HG03558 (cell line): ENCODE measurements around the gene SLC2A10.

Experiments
- ATAC-seq: cut with Tn5 transposase; IDR thresholded peaks from one replicate; pipeline ENCODE4 v1.9.1; 2021; ENCODE audit warnings: moderate number of reproducible peaks; ENCODE audit not compliant: unreplicated experiment; ENCODE audit errors: extremely low read depth

Gene SLC2A10

GRCh38 chr20:46723039-46723438, 13.6 kb downstream of the SLC2A10 start:
- no peak for ATAC-seq

GRCh38 chr20:46724343-46724959, 15.0 kb downstream of the SLC2A10 start:
- no peak for ATAC-seq

DNA sequence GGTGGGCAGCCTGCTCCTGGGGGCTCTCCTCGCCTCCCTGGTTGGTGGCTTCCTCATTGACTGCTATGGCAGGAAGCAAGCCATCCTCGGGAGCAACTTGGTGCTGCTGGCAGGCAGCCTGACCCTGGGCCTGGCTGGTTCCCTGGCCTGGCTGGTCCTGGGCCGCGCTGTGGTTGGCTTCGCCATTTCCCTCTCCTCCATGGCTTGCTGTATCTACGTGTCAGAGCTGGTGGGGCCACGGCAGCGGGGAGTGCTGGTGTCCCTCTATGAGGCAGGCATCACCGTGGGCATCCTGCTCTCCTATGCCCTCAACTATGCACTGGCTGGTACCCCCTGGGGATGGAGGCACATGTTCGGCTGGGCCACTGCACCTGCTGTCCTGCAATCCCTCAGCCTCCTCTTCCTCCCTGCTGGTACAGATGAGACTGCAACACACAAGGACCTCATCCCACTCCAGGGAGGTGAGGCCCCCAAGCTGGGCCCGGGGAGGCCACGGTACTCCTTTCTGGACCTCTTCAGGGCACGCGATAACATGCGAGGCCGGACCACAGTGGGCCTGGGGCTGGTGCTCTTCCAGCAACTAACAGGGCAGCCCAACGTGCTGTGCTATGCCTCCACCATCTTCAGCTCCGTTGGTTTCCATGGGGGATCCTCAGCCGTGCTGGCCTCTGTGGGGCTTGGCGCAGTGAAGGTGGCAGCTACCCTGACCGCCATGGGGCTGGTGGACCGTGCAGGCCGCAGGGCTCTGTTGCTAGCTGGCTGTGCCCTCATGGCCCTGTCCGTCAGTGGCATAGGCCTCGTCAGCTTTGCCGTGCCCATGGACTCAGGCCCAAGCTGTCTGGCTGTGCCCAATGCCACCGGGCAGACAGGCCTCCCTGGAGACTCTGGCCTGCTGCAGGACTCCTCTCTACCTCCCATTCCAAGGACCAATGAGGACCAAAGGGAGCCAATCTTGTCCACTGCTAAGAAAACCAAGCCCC, 16.0 kb downstream of the SLC2A10 start:
- no peak for ATAC-seq

GRCh38 chr20:46731770-46732169, 22.3 kb downstream of the SLC2A10 start:
- ATAC-seq, result no peak

- no peak for ATAC-seq
Measured at GRCh38 chr20:46735436-46735835, 26.0 kb downstream of the SLC2A10 start.

GRCh38 chr20:46739431-46740213, 30.2 kb downstream of the SLC2A10 start:
- no peak for ATAC-seq

- no peak for ATAC-seq
Measured at GRCh38 chr20:46740214-46740609, 30.8 kb downstream of the SLC2A10 start.

DNA sequence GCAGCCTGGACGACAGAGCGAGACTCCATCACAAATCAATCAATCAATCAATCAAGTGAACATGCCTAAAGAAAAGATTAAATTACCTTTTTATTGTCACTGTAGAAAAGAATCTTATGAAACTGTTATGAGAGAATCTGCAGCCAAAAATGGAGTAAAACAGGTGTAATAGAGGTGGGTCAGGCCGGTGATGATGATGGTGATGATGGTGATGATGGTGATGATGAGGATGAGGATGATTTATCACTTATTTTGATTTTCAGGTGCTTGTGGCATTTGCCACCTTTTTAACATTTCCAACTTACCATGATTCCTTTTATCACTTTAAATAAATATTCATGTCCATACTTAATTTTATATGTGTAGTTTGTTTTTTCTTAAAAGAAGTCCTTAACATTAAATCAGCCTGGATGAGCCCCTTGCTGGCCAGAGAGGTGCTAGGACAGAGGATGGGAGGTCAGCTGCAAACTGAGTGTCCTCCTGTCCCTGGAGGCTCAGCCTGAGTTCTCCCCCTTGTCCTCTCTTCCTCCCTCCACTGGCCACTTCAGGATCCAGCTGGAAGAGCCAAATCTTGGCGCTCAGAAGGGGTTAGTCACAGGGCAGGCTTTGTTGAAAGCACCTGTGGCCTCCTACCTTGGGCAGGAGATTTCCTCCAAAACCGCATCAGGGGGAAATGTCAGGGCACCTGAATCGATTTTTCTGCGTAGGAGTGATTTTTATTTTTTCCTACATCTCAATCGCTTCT, 32.6 kb downstream of the SLC2A10 start:
- no peak for ATAC-seq

DNA sequence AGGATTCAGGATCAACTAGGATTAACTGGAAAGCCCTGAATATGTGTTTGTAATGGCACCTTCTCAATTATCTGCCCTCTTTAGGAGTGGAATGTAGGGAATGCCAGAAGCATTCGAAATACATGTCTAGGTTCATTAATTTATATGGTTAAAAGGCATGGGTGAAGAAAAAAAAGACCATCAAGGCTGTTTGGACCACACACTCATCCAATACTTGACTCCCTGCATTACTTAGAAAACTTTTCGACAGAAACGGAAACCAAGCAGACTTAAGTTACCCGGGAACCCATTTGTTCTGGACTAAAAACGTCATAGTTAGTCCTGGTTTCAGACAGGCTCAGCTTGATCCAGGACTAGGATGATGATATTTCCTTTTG, 33.2 kb downstream of the SLC2A10 start:
- ATAC-seq, result no peak

DNA sequence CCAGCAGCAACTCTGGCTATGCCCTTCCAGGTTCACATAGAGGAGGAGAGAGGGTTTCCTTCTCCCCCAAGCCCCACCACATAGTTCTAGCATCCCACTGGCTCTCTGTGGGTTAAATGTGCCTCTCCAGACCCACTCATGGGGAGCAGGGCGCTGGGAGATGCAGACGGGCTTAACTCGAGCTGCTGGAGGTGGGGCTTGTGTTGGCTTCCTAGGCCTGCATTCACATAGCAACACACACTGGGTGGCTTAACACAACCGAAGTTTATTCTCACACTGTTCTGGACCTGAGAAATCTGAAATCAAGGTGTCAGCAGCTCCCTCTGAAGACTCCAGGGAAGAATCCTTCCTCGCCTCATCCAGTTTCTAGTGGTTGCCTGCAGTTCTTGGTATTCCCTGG, 33.6 kb downstream of the SLC2A10 start:
- ATAC-seq, result no peak

GRCh38 chr20:46746956-46747526, 37.6 kb downstream of the SLC2A10 start:
- no peak for ATAC-seq

DNA sequence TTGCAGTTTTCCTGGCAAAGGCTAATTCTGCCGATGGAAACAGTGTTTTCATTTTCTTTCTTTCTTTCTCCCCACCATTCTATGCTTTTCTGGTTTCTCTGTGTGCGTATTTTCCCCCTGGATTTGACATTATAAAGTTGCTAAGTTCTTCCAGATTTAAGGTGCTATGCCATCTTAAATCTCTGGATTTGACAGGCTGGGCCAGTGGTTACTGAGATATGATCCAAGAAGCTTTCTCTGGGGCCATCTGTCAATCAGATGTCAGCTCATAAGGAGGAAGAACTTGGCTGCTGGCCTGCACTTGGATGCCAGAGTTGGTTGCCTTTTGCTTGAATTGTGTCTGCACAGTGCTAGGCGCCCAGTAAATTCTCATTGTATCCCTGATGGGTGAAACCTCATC, 39.7 kb downstream of the SLC2A10 start:
- no peak for ATAC-seq

DNA sequence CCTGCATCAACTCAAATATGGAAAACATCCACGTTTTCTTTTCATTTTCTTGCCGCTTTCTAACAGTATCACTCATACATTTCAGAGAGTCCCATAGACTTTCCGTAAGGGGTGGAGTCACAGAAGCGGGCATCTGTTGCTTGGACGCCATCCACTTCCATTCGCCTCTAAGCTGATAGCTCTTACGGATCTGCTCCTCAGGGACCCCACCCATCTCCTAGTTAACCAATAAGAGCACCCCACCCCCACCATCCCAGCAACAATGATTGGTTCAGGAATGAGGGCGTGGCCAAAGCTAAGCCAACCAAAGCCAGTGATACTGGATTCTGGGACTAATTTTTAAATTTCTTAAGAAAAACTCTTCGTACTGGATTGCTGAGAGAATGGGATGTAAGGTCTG, 42.4 kb downstream of the SLC2A10 start:
- no peak for ATAC-seq

DNA sequence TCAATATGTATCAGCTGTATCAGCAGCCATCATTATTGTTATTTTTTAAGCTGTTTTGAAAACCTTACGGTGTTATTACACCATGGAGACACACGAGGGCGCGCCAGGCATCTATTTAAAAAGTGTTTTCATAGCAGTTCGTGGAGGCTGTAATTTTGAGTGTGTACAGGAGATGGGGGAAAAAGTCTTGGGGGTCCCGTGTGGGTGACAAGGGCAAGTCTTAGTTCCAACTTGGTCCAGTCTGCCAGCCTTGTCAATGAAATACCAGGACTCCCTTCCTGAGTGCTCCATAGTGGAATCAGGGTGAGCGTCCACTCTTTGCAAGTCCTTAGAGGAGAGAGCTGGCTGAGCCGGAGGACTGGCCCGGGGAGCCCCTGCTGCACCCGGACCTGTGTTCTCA, 43.3 kb downstream of the SLC2A10 start:
- ATAC-seq, result no peak

- ATAC-seq, result no peak
Measured at GRCh38 chr20:46755483-46756413, 46.3 kb downstream of the SLC2A10 start.

DNA sequence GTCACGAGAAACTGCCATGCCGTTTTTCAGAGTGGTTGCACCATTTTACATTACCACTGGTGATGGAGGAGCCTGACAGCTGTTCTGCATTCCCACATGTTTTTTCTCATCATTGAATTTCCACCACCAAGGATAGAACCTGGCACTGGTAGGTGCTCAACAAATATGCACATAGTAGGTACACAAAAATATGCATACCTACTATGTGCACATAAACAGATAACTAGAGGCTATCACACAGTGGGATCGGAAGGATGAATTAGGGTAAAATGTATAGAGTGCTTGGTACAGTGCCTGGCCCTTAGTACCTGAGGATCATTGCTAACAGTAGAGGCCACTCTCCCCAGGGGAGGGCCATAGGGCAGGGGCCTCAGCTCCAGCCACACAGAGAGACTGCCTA, 47.0 kb downstream of the SLC2A10 start:
- ATAC-seq, result no peak

DNA sequence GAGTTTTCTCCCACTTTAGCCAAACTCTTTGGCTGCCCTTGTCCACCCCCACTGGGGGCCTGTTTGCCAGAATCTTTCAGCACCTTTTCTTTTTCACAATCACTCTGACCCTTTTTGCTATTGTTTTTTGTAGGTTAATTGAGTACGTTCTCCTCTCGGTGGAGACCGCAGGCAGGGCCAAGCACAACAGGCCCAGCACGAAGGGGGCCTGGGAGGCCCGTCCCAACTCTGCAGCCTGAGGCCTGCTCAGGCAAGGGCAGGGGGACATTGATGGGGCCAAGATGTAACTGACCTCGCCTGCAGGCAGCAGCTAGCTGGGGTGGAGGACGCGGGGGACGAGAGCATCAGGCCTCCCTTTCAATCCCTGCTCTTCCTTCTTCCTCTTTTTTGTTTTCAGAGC, 47.7 kb downstream of the SLC2A10 start:
- ATAC-seq, result no peak

DNA sequence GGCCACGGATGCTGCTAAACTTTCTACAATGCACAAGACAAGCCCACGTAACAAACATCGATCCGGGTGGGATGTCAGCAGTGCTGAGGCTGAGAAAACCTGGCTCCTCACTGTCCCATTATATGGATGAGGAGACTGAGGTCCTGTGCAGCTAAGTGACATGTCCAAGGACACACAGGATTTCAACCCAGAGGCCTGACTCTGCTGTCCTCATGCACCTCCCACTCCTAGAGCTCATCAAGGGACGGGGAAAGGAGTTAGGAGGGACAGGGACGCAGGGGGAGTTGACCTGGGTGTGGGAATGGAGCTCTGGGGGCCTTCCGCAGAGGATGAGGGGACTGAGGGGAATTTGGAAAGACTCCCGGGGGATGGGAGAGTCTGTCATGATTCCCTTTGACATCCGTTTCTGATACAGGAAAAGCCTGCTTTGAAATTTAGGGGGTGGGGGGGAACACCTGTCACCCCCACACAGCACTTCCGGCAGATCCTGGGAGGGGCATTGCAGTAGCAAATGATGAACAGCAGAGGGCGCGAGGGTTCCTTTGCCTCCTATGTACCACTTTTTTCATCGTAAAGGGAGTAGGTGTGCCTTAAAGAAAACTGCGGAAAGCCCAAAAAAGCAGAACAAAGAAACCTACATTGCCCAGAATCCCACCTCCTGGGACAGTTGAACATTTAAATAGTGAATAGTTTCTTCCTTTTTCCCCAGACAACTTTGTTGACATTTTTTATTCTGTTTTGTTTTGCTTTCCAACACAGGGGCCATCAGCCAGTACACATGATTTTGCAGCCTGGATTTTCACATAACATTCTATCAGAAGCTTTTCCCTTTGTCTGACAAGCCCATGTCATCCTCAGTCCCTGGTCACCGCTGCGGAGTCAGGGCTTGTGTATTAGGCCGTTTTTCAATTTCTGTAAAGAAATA, 48.6 kb downstream of the SLC2A10 start:
- no peak for ATAC-seq
